ENCODE data around the gene SH2D6.
"Not testable (repeated sequence)": the region's sequence is repeated elsewhere in the genome, so short reads cannot be mapped to it uniquely, and the experiment has no call there.

The SH2D6 gene

DNA sequence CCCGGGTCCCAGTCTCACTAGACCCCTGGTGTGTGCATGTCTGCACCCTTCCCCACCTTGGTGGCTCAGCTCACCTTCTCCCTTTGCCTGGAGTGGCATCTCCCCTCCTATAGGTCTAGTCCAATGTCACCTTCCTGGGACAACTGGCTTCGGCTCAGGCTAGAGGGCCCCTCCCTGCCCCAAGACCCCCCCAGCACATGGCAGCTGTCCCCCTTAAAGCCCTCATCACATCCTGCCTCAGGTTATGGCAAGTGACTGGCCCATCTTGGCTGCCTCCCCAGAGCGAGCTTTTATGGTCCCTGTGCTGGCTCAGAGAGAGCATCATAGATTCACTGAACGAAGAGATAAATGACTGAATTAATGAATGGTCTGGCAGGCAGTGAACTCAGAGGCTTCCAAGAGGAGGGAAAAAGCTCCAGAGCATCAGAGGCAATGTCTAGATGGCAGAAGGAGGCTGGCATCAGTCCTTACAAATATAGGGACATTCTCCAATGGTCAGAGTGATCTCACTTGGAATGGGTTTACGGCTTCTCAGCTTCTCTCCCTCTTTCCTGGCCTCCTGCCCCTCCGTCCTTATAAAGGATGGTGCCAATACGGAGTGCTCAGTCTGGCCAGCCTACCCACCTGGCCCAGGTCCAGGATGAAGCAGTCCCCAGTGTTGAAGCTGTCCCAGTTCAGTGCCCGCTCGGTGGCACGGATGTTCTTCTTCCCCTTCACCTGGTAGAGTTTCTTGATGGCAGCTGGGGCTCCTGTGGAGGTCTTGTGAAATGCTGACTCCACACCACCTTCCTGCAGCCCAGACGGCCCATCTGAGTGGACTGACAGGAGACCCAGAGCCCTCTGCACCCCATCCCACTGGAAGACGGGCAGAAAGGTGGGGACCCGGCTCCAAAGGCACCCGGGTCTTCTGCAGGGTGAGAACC is 17.7 kb upstream of the SH2D6 start:
- peaks cover 7% of the 10 kb centered on the region for H3K36me3 ChIP-seq (ENCODE audit: control insufficient read depth, insufficient read depth, low read length)
- no peak overlapping the region for H3K9ac ChIP-seq (ENCODE audit: low read length)
- H3K27me3 ChIP-seq (ENCODE audit: control insufficient read depth, insufficient read depth, low read length), result no peaks in the 10 kb centered on the region
- H3K4me3 ChIP-seq (ENCODE audit: low read length), result no peak overlapping the region
- peaks cover 13% of the 10 kb centered on the region for H3K4me1 ChIP-seq (ENCODE audit: control insufficient read depth, insufficient read depth, low read length)
- no peaks in the 10 kb centered on the region for H3K9me3 ChIP-seq (ENCODE audit: control insufficient read depth, low read length)

- Histone ChIP-seq H3K36me3 (ENCODE audit: control insufficient read depth, insufficient read depth, low read length) (peaks cover 7% of the 10 kb centered on the region), H3K27me3 (ENCODE audit: control insufficient read depth, insufficient read depth, low read length) (no peaks in the 10 kb centered on the region), H3K4me1 (ENCODE audit: control insufficient read depth, insufficient read depth, low read length) (peaks cover 9% of the 10 kb centered on the region), H3K9me3 (ENCODE audit: control insufficient read depth, low read length) (no peaks in the 10 kb centered on the region), H3K9ac (ENCODE audit: low read length) (no peak overlapping the region), H3K4me3 (ENCODE audit: low read length) (no peak overlapping the region)
These were observed 17.1 kb upstream of the SH2D6 start for GRCh38 chr2:85401464-85401805.

DNA sequence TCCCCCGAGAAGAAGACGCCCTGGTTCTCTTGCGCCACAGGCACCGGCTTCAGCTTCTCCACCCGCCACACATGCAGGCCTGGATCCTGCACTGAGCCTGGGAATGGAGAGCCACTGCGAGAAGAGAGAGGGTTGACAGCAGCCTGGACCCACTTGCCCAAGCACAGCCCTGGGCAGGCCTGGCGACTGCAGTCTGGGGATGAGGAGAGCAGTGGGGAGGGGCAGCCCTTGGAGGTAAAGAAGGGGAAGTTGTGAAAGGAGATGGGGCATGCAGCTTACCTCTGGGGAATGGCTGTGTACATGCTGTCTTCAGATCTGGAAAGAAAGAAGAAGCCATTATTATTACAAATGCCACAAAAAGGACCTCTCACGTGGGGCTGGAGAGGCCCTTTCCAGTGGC is 16.7 kb upstream of the SH2D6 start:
- Histone ChIP-seq H3K9ac (ENCODE audit: low read length) (no peak overlapping the region), H3K9me3 (ENCODE audit: control insufficient read depth, low read length) (no peaks in the 10 kb centered on the region), H3K27me3 (ENCODE audit: control insufficient read depth, insufficient read depth, low read length) (no peaks in the 10 kb centered on the region), H3K36me3 (ENCODE audit: control insufficient read depth, insufficient read depth, low read length) (peaks cover 7% of the 10 kb centered on the region), H3K4me3 (ENCODE audit: low read length) (no peak overlapping the region), H3K4me1 (ENCODE audit: control insufficient read depth, insufficient read depth, low read length) (peaks cover 6% of the 10 kb centered on the region)

DNA sequence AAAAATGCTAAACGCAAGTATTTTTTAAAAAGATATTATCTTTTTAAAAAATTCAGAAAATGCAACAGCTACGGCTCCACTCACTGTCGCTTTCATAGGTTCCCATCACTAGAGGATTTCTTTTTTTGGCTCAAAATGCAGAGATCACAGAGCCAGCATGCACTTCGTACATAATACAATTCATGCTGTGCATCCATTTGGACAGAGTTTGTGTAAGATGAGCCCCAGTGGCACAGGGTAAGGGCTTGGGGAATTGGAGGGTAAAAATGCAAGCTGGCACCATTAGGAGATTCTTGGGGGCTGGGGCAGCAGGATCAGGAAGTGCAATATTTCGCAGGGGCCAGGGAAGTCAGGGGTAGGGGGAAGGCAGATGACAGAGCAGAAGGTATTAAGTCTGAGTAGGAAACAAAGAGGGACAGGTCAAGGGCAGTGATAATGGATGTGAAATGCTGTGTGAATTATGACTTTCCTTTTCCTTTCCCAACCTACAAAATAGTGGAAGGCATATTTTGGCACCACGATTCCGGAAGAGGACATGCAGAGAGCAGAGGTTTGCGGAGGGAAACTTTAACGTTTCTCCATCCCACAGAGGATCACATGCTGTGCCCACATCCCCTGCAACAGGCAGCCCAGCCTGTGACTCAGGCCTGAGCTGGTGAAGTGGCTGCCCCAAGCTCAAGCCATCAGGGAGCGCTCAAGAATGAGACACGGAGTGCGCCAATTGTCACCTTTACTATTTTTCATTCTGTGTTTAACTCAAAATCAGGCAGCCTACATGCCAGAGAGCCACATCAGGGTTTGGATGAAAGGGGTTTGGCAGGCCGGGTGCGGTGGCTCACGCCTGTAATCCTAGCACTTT is 13.1 kb upstream of the SH2D6 start:
- peaks cover 17% of the 10 kb centered on the region for H3K4me1 ChIP-seq (ENCODE audit: control insufficient read depth, insufficient read depth, low read length)
- no peaks in the 10 kb centered on the region for H3K27me3 ChIP-seq (ENCODE audit: control insufficient read depth, insufficient read depth, low read length)
- peaks cover 4% of the 10 kb centered on the region for H3K36me3 ChIP-seq (ENCODE audit: control insufficient read depth, insufficient read depth, low read length)
- H3K9me3 ChIP-seq (ENCODE audit: control insufficient read depth, low read length), result no peaks in the 10 kb centered on the region
- H3K9ac ChIP-seq (ENCODE audit: low read length), result no peak overlapping the region
- H3K4me3 ChIP-seq (ENCODE audit: low read length), result no peak overlapping the region

GRCh38 chr2:85409845-85410583 is 8.5 kb upstream of the SH2D6 start, which contains the start of gene CAPG:
Gene CAPG, minus strand, starts transcription at chr2:85410366. Its CDS starts 8,221 bp downstream, at chr2:85402145.
- H3K27me3 ChIP-seq (ENCODE audit: control insufficient read depth, insufficient read depth, low read length), result no peaks in the 10 kb centered on the region
- H3K4me3 ChIP-seq (ENCODE audit: low read length), result no peak within 1 kb of the TSS
- peaks cover 33% of the 10 kb centered on the region for H3K4me1 ChIP-seq (ENCODE audit: control insufficient read depth, insufficient read depth, low read length)
- H3K9me3 ChIP-seq (ENCODE audit: control insufficient read depth, low read length), result no peaks in the 10 kb centered on the region
- H3K36me3 ChIP-seq (ENCODE audit: control insufficient read depth, insufficient read depth, low read length), result no peaks in the 10 kb centered on the region
- H3K9ac ChIP-seq (ENCODE audit: low read length), result peak within 1 kb of the TSS; percentile 44

GRCh38 chr2:85410584-85411404 is 7.7 kb upstream of the SH2D6 start:
- Histone ChIP-seq H3K9me3 (ENCODE audit: control insufficient read depth, low read length) (no peaks in the 10 kb centered on the region), H3K36me3 (ENCODE audit: control insufficient read depth, insufficient read depth, low read length) (no peaks in the 10 kb centered on the region), H3K4me3 (ENCODE audit: low read length) (no peak overlapping the region), H3K9ac (ENCODE audit: low read length) (peak overlapping the region; percentile 44), H3K4me1 (ENCODE audit: control insufficient read depth, insufficient read depth, low read length) (peaks cover 38% of the 10 kb centered on the region), H3K27me3 (ENCODE audit: control insufficient read depth, insufficient read depth, low read length) (no peaks in the 10 kb centered on the region)

- Histone ChIP-seq H3K4me3 (ENCODE audit: low read length) (no peak overlapping the region), H3K4me1 (ENCODE audit: control insufficient read depth, insufficient read depth, low read length) (peaks cover 38% of the 10 kb centered on the region), H3K9me3 (ENCODE audit: control insufficient read depth, low read length) (no peaks in the 10 kb centered on the region), H3K9ac (ENCODE audit: low read length) (no peak overlapping the region), H3K36me3 (ENCODE audit: control insufficient read depth, insufficient read depth, low read length) (no peaks in the 10 kb centered on the region), H3K27me3 (ENCODE audit: control insufficient read depth, insufficient read depth, low read length) (no peaks in the 10 kb centered on the region)
These were observed 7.1 kb upstream of the SH2D6 start for GRCh38 chr2:85411405-85411748.

DNA sequence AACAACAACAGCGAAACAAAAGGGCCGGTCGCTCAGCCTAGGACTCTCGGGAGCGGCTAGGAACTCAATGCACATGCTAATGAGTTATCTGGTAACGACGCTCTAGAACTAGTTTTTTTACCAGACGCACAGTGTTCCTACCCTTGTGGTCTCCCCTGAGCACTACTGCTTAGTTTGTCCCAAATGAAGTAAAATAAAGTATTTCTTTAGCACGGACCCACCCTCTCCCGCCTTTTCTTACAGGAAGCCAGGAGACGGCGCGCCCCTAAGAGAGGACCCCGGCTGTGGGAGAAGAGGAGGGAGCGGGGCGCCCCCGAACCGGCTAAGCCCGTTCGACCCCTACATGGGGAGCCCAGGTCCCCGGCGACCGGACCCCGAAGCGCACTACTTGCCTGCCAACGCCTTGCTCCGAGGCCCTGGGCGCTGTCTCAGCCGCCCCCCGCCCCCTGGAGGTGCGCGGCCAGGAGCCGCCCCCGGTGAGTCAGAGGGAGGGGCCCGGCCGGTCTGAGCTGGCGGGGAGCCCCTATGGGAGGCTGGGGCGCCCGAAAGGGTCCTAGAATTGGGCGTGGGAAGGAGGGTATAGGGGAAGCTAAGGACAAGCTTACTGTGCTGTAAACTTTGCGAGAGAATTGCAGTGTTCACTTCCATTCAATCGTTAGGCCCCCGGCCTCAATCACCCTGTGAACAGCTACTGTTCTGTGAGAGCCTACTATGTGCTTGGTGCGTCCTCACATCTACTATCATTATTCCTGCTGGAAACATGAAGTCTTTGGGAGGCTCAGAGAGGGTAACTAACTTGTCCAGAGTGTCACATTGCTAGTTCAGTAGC is 4.7 kb upstream of the SH2D6 start:
- Histone ChIP-seq H3K27me3 (ENCODE audit: control insufficient read depth, insufficient read depth, low read length) (no peaks in the 10 kb centered on the region), H3K4me3 (ENCODE audit: low read length) (peak overlapping the region; percentile 16), H3K4me1 (ENCODE audit: control insufficient read depth, insufficient read depth, low read length) (peaks cover 46% of the 10 kb centered on the region), H3K36me3 (ENCODE audit: control insufficient read depth, insufficient read depth, low read length) (no peaks in the 10 kb centered on the region), H3K9ac (ENCODE audit: low read length) (peak overlapping the region; percentile 85), H3K9me3 (ENCODE audit: control insufficient read depth, low read length) (no peaks in the 10 kb centered on the region)

DNA sequence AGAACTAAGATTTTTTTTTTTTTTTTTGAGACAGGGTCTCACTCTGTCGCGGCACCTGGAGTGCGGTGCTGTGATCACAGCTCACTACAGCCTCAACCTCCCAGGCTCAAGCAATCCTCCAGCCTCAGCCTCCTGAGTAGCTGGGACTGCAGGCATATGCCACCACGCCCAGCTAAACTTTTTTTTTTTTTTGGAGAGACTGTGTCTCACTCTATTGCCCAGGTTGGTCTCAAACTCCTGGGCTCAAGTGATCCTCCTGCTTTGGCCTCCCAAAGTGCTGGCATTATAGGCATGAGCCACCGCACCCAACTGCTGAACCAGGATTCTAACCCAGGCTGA is 4.1 kb upstream of the SH2D6 start:
- not testable (repeated sequence) for H3K9me3 ChIP-seq (ENCODE audit: control insufficient read depth, low read length); H3K4me3 ChIP-seq (ENCODE audit: low read length); H3K36me3 ChIP-seq (ENCODE audit: control insufficient read depth, insufficient read depth, low read length); H3K27me3 ChIP-seq (ENCODE audit: control insufficient read depth, insufficient read depth, low read length)
- Histone ChIP-seq H3K9ac (ENCODE audit: low read length) (peak overlapping the region; percentile 85), H3K4me1 (ENCODE audit: control insufficient read depth, insufficient read depth, low read length) (peaks cover 46% of the 10 kb centered on the region)

- H3K4me1 ChIP-seq (ENCODE audit: control insufficient read depth, insufficient read depth, low read length), result peaks cover 46% of the 10 kb centered on the region
- no peak overlapping the region for H3K4me3 ChIP-seq (ENCODE audit: low read length)
- H3K9me3 ChIP-seq (ENCODE audit: control insufficient read depth, low read length), result no peaks in the 10 kb centered on the region
- H3K27me3 ChIP-seq (ENCODE audit: control insufficient read depth, insufficient read depth, low read length), result no peaks in the 10 kb centered on the region
- H3K9ac ChIP-seq (ENCODE audit: low read length), result no peak overlapping the region
- H3K36me3 ChIP-seq (ENCODE audit: control insufficient read depth, insufficient read depth, low read length), result no peaks in the 10 kb centered on the region
These were observed 3.6 kb upstream of the SH2D6 start for GRCh38 chr2:85414761-85415553.

All from mucosa of stomach (tissue), 1 donor.